HepG2 (cell line): ENCODE data around the gene IGF2. TPM values are rescaled to one million over a fixed set of nuclear protein-coding genes. Genes with fewer than 3 reads are reported as not detected.

Source experiments
- ATAC-seq: fragments of 200-7000 bp; cut with Tn5 transposase; 3 replicates; pipeline ENCODE4 v1.9.1; 2020; ENCODE audit warnings: mild to moderate bottlenecking, moderate library complexity
- BruUV-seq: library from RNA; stranded (reverse); fragments of 400-500 nt; replicated peaks from 2 replicates; lab custom pipeline; 2021; lab: Mats Ljungman, UMichigan
- CTCF ChIA-PET: fragments of 300-600 bp; formaldehyde crosslinking; extraction: SDS; loops from one replicate; lab custom pipeline; 2021; ENCODE audit warnings: low total read pairs, inconsistent platforms, low intra/inter-chr PET ratio; lab: Yijun Ruan, JAX
- POLR2A ChIA-PET: fragments of 350-600 bp; sonication (Branson Sonifier 250); formaldehyde crosslinking; loops from one replicate; lab custom pipeline; 2020; ENCODE audit warnings: antibody characterized with exemption, inconsistent platforms; lab: Yijun Ruan, JAX
- DNase-seq: peaks from one replicate; pipeline ENCODE4 v3.0.0-alpha.2; 2015; ENCODE audit warnings: low spot score
- FAIRE-seq: peaks from 3 replicates; lab custom pipeline; 2011; peaks lifted over from hg19 to GRCh38; lab: Jason Lieb, UNC
- H2AFZ ChIP-seq: one replicate; pipeline ENCODE4 v1.6.1; 2011; ENCODE audit warnings: low read length, inconsistent platforms
- H3K27ac ChIP-seq: fragments of 300-600 bp; 3 replicates; pipeline ENCODE4 v1.8.0; 2011; ENCODE audit warnings: mixed run types, mild to moderate bottlenecking, mixed read lengths, low read length, inconsistent platforms; ENCODE audit not compliant: insufficient read depth; ENCODE audit errors: extremely low read length
- H3K27me3 ChIP-seq, 2 experiments: fragments of 200-600 bp in 1 of 2; 2 replicates in 1 of 2; 3 replicates in 1 of 2; pipeline versions ENCODE4 v1.6.0 to v1.8.0; 2011; ENCODE audit warnings: low read length in 2 of 2, mild to moderate bottlenecking in 2 of 2, moderate library complexity in 2 of 2, inconsistent platforms in 1 of 2; ENCODE audit not compliant: insufficient read depth in 2 of 2, control insufficient read depth in 1 of 2
- H3K36me3 ChIP-seq, 2 experiments: fragments of 200-600 bp in 1 of 2; replicated peaks in 1 of 2; 2 replicates in 1 of 2; 3 replicates in 1 of 2; pipeline versions ENCODE4 v1.5.1 to v1.8.0; 2011; ENCODE audit warnings: low read length in 2 of 2, inconsistent platforms in 1 of 2; ENCODE audit not compliant: insufficient read depth in 2 of 2, control insufficient read depth in 1 of 2
- H3K4me1 ChIP-seq: 2 replicates; pipeline ENCODE4 v1.5.1; 2012; ENCODE audit warnings: low read length, inconsistent platforms; ENCODE audit not compliant: insufficient read depth
- H3K4me2 ChIP-seq: 2 replicates; pipeline ENCODE4 v1.6.0; 2011; ENCODE audit warnings: low read depth, low read length, inconsistent platforms
- H3K4me3 ChIP-seq, 3 experiments: fragments of 200-600 bp in 1 of 3; sonication (generic), shearing (Covaris generic) in 1 of 3; replicated peaks in 1 of 3; 2 replicates each; pipeline ENCODE4 v1.5.1; 2011 to 2016; ENCODE audit warnings: low read length in 3 of 3, inconsistent platforms in 2 of 3, low read depth in 2 of 3, mild to moderate bottlenecking in 2 of 3, control low read depth in 1 of 3, mixed read lengths in 1 of 3; ENCODE audit not compliant: insufficient read depth in 1 of 3
- H3K79me2 ChIP-seq: one replicate; pipeline ENCODE4 v1.6.1; 2011; ENCODE audit warnings: low read length, inconsistent platforms; ENCODE audit not compliant: insufficient read depth
- H3K9ac ChIP-seq: 2 replicates; pipeline ENCODE4 v1.6.0; 2011; ENCODE audit warnings: mild to moderate bottlenecking, low read depth, low read length, inconsistent platforms; ENCODE audit not compliant: insufficient read depth
- H3K9me3 ChIP-seq: 2 replicates; pipeline ENCODE4 v1.5.1; 2012; ENCODE audit warnings: mild to moderate bottlenecking, low read length
- H4K20me1 ChIP-seq: 2 replicates; pipeline ENCODE4 v1.6.0; 2011; ENCODE audit warnings: inconsistent platforms, mild to moderate bottlenecking, low read length, moderate library complexity; ENCODE audit not compliant: insufficient read depth
- HES4 ChIP-seq: sonication (generic); formaldehyde crosslinking; IDR thresholded peaks from 2 replicates; pipeline ENCODE4 v1.9.0; 2021; ENCODE audit warnings: mild to moderate bottlenecking, missing genetic modification reagents, borderline replicate concordance
- HIC2 ChIP-seq: sonication (generic); formaldehyde crosslinking; IDR thresholded peaks from 2 replicates; pipeline ENCODE4 v1.9.0; 2022; ENCODE audit warnings: low read depth, missing genetic modification reagents
- HOXA5 ChIP-seq: sonication (generic); formaldehyde crosslinking; IDR thresholded peaks from 2 replicates; pipeline ENCODE4 v1.4.0; 2020; ENCODE audit warnings: missing genetic modification reagents
- IKZF5 ChIP-seq: IDR thresholded peaks from 2 replicates; pipeline ENCODE4 v1.6.1; 2018; ENCODE audit warnings: missing genetic modification reagents, mild to moderate bottlenecking, missing compliant biosample characterization
- KDM2A ChIP-seq: sonication (generic); formaldehyde crosslinking; IDR thresholded peaks from 2 replicates; pipeline ENCODE4 v1.4.0; 2020; ENCODE audit warnings: low read depth, missing genetic modification reagents, borderline replicate concordance
- PATZ1 ChIP-seq: sonication (generic); formaldehyde crosslinking; IDR thresholded peaks from 2 replicates; pipeline ENCODE4 v1.4.0; 2020; ENCODE audit warnings: missing genetic modification reagents
- TRAFD1 ChIP-seq: sonication (generic); formaldehyde crosslinking; IDR thresholded peaks from 2 replicates; pipeline ENCODE4 v1.5.1; 2020; ENCODE audit warnings: missing genetic modification reagents, mild to moderate bottlenecking, borderline replicate concordance
- XRCC5 ChIP-seq: fragments of 200-400 bp; formaldehyde crosslinking; optimal IDR thresholded peaks from 2 replicates; pipeline ENCODE3; 2017; ENCODE audit warnings: mild to moderate bottlenecking, low read length
- ZBTB7B ChIP-seq: sonication (generic); formaldehyde crosslinking; IDR thresholded peaks from 2 replicates; pipeline ENCODE4 v1.4.0; 2020; ENCODE audit warnings: missing genetic modification reagents
- ZFP41 ChIP-seq: sonication (generic); formaldehyde crosslinking; IDR thresholded peaks from 2 replicates; pipeline ENCODE4 v1.4.0; 2020; ENCODE audit warnings: mild to moderate bottlenecking, missing genetic modification reagents, borderline replicate concordance
- ZNF180 ChIP-seq: sonication (generic); formaldehyde crosslinking; IDR thresholded peaks from 2 replicates; pipeline ENCODE4 v1.4.0; 2020; ENCODE audit warnings: low read depth, missing genetic modification reagents, borderline replicate concordance
- WGBS: methylation state at CpG from one replicate; pipeline ENCODE4 v1.1.6; 2017; ENCODE audit warnings: low lambda C conversion rate; 5-methylcytosine and 5-hydroxymethylcytosine counted together
- in situ Hi-C: cut with HindIII; loops from 2 replicates; pipeline ENCODE4 v1.10.0; 2017; ENCODE audit warnings: low pct_unique_long_range_greater_than_20kb; ENCODE audit not compliant: extremely low pct_ligation_motif_present
- intact Hi-C: fragments of 100-400 bp; cut with micrococcal nuclease; formaldehyde crosslinking; loops from one replicate; pipeline ENCODE4 v1.10.0; 2022; ENCODE audit not compliant: unreplicated experiment
- polyA plus RNA-seq, 8 experiments: library from polyadenylated mRNA; depleted of rRNA in 3 of 8; stranded (reverse) in 7 of 8; unstranded in 1 of 8; fragments of >200 nt; fragmentation: Illumina TruSeq in 4 of 8; extraction: Trizol in 4 of 8; gene quantifications; 2 replicates each; pipeline versions ENCODE4 v1.2.1 to v1.2.3, GENCODE V29; 2011 to 2016; ENCODE audit warnings: low read depth in 4 of 8, missing spikeins in 1 of 8, mixed read lengths in 1 of 8; ENCODE audit not compliant: insufficient read depth in 1 of 8
- total RNA-seq, 5 experiments: library from RNA; depleted of rRNA; stranded (reverse); fragments of >200 nt; fragmentation: Illumina TruSeq; extraction: Trizol; gene quantifications; 2 replicates each; pipeline ENCODE4 v1.2.3, GENCODE V29; 2016; ENCODE audit warnings: low read depth in 1 of 5

IGF2 gene
- total and polyA plus RNA-seq, 2 of the 13 experiments (the other 11 are each of a cell fraction or from before 2014, with no cell fraction given) = 79.1 to 254 TPM

GRCh38 chr11:2123628-2123960 is 15.6 kb downstream of the IGF2 start (continued):
- no peak for TF ChIP-seq ZNF180 (CRISPR knock-in tag)
- TF ChIP-seq HIC2 (CRISPR knock-in tag) = 0 out of 2 replicates have a peak, but pooled peaks have one; percentile 1

- Histone ChIP-seq H3K36me3 (no peaks in the 10 kb centered on the region), H3K79me2 (no peaks in the 10 kb centered on the region), H3K4me3 (peak overlapping the region in 1 of 3 experiments; percentile 66; a peak in 1 of 6 replicates), H3K27ac (no peak overlapping the region), H3K4me1 (peaks cover 45% of the 10 kb centered on the region), H2AFZ (no peak overlapping the region), H3K9me3 (no peaks in the 10 kb centered on the region), H3K27me3 (peaks cover 2 to 17% of the 10 kb centered on the region in 2 experiments; a peak in 3 of 5 replicates), H3K9ac (no peak overlapping the region), H3K4me2 (peak overlapping the region; percentile 81), H4K20me1 (no peaks in the 10 kb centered on the region)
- FAIRE-seq (no peak), ATAC-seq (peak; percentile 29), DNase-seq (peak; percentile 43)
- no TSS peak for BruUV-seq
- POLR2A ChIA-PET = interaction anchor here (0.7 to 2.6 kb wide), 7 partner anchors 14 to 175 kb away, joined by 3 to 13 read pairs (median 4); no protein-coding TSS in a partner anchor
- in situ Hi-C loops (no loop called here), intact Hi-C loops (no loop called here)
- CTCF ChIA-PET = interaction anchor here (0.8 to 1.2 kb wide), 2 partner anchors 86 to 154 kb away, joined by 4 to 5 read pairs; no protein-coding TSS in a partner anchor
- WGBS = 31% methylated on average over 6 of the region's 13 CpGs
- TF ChIP-seq ZBTB7B (CRISPR knock-in tag) (peak; percentile 28; the same call in 1 of the 2 replicates), HOXA5 (CRISPR knock-in tag) (no peak), TRAFD1 (no peak), XRCC5 (peak; percentile 61), KDM2A (no peak), IKZF5 (CRISPR knock-in tag) (no peak), HES4 (CRISPR knock-in tag) (no peak), HIC2 (CRISPR knock-in tag) (0 out of 2 replicates have a peak, but pooled peaks have one; percentile 46), ZFP41 (no peak), PATZ1 (CRISPR knock-in tag) (peak; percentile 65; the same call in 1 of the 2 replicates)
Measured at GRCh38 chr11:2122907-2123627, 16.1 kb downstream of the IGF2 start.
